HepG2 (cell line): ENCODE results near the gene CPVL. TPM values are rescaled to one million over a fixed set of nuclear protein-coding genes. Genes with fewer than 3 reads are reported as not detected.

ENCODE experiments used
- RBM22 ChIP-seq: fragments of 200-400 bp; formaldehyde crosslinking; optimal IDR thresholded peaks from 2 replicates; pipeline ENCODE3; 2017; ENCODE audit warnings: mild to moderate bottlenecking, low read length, moderate library complexity
- polyA plus RNA-seq, 8 experiments: library from polyadenylated mRNA; depleted of rRNA in 3 of 8; stranded (reverse) in 7 of 8; unstranded in 1 of 8; fragments of >200 nt; fragmentation: Illumina TruSeq in 4 of 8; extraction: Trizol in 4 of 8; gene quantifications; 2 replicates each; pipeline versions ENCODE4 v1.2.1 to v1.2.3, GENCODE V29; 2011 to 2016; ENCODE audit warnings: low read depth in 4 of 8, missing spikeins in 1 of 8, mixed read lengths in 1 of 8; ENCODE audit not compliant: insufficient read depth in 1 of 8
- total RNA-seq, 5 experiments: library from RNA; depleted of rRNA; stranded (reverse); fragments of >200 nt; fragmentation: Illumina TruSeq; extraction: Trizol; gene quantifications; 2 replicates each; pipeline ENCODE4 v1.2.3, GENCODE V29; 2016; ENCODE audit warnings: low read depth in 1 of 5
- TF ChIP-seq, protein P1 (sequence below): sonication (generic); formaldehyde crosslinking; IDR thresholded peaks from 2 replicates; pipeline ENCODE4 v1.4.0; 2020; ENCODE audit warnings: mild to moderate bottlenecking, missing genetic modification reagents, borderline replicate concordance
- TF ChIP-seq, protein P2 (sequence below): sonication (generic); formaldehyde crosslinking; IDR thresholded peaks from 2 replicates; pipeline ENCODE4 v1.5.1; 2020; ENCODE audit warnings: mild to moderate bottlenecking, missing genetic modification reagents, moderate library complexity
- TF ChIP-seq, protein P3 (sequence below), 2 experiments: sonication (generic) in 1 of 2; formaldehyde crosslinking in 1 of 2; IDR thresholded peaks; 2 replicates each; pipeline versions ENCODE4 v1.4.0 to v1.6.1; 2018 to 2020; ENCODE audit warnings: missing genetic modification reagents in 2 of 2, borderline replicate concordance in 1 of 2, low read depth in 1 of 2, mild to moderate bottlenecking in 1 of 2, missing biosample characterization in 1 of 2

Gene CPVL
- total and polyA plus RNA-seq, 2 of the 13 experiments (the other 11 are each of a cell fraction or from before 2014, with no cell fraction given) = 59.2 to 294 TPM

DNA sequence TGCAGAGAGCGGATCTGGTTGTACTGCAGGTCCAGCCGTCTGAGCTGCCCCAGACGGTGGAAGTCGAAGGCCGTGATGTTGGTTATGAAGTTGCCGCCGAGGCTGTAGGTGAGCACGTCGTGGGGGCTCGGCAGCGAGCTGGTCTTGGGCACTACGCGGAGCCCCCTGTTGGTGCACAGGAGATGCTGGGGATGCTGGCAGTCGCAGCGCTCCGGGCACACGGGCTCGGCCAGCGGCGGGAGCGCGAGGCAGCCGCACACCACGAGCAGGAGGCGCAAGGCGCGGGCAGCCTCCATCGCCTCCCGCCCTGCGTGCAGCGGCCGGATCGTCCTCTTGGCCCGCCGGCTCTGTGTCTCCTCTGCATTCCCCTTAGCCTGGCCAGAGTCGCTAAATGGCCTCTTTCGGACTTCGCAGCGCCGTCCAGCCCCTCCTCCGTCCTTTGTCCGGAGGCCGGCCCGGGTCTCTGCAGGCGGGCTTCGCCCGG lies 188.5 kb downstream of the CPVL start (continued):
- TF ChIP-seq, protein P1, sequence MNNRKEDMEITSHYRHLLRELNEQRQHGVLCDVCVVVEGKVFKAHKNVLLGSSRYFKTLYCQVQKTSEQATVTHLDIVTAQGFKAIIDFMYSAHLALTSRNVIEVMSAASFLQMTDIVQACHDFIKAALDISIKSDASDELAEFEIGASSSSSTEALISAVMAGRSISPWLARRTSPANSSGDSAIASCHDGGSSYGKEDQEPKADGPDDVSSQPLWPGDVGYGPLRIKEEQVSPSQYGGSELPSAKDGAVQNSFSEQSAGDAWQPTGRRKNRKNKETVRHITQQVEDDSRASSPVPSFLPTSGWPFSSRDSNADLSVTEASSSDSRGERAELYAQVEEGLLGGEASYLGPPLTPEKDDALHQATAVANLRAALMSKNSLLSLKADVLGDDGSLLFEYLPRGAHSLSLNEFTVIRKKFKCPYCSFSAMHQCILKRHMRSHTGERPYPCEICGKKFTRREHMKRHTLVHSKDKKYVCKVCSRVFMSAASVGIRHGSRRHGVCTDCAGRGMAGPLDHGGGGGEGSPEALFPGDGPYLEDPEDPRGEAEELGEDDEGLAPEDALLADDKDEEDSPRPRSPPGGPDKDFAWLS (CRISPR knock-in tag) = no peak
- TF ChIP-seq, protein P2, sequence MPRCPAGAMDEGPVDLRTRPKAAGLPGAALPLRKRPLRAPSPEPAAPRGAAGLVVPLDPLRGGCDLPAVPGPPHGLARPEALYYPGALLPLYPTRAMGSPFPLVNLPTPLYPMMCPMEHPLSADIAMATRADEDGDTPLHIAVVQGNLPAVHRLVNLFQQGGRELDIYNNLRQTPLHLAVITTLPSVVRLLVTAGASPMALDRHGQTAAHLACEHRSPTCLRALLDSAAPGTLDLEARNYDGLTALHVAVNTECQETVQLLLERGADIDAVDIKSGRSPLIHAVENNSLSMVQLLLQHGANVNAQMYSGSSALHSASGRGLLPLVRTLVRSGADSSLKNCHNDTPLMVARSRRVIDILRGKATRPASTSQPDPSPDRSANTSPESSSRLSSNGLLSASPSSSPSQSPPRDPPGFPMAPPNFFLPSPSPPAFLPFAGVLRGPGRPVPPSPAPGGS (CRISPR knock-in tag) = no peak
- TF ChIP-seq, protein P3, sequence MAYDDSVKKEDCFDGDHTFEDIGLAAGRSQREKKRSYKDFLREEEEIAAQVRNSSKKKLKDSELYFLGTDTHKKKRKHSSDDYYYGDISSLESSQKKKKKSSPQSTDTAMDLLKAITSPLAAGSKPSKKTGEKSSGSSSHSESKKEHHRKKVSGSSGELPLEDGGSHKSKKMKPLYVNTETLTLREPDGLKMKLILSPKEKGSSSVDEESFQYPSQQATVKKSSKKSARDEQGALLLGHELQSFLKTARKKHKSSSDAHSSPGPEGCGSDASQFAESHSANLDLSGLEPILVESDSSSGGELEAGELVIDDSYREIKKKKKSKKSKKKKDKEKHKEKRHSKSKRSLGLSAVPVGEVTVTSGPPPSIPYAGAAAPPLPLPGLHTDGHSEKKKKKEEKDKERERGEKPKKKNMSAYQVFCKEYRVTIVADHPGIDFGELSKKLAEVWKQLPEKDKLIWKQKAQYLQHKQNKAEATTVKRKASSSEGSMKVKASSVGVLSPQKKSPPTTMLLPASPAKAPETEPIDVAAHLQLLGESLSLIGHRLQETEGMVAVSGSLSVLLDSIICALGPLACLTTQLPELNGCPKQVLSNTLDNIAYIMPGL (CRISPR knock-in tag; IDR thresholded peaks at IDR 0.05; ENCODE audit: borderline replicate concordance in 1 of 2, low read depth in 1 of 2) = no peak
- TF ChIP-seq RBM22 = no peak
